GM23248 (cell line): ENCODE results near the gene ATXN7L2. TPM values are rescaled to one million over a fixed set of nuclear protein-coding genes. Genes with fewer than 3 reads are reported as not detected.

Experiments used
- DNase-seq: peaks from one replicate; pipeline ENCODE4 v3.0.0-alpha.2; 2015
- H2AFZ ChIP-seq: fragments of 200-600 bp; sonication (generic); 2 replicates; pipeline ENCODE4 v1.6.1; 2016; ENCODE audit warnings: antibody characterized with exemption
- H3F3A ChIP-seq: fragments of 200-600 bp; sonication (generic); 2 replicates; pipeline ENCODE4 v1.6.1; 2016; ENCODE audit warnings: mild to moderate bottlenecking, antibody characterized with exemption, mixed run types; ENCODE audit not compliant: insufficient read depth
- H3K27ac ChIP-seq: fragments of 200-600 bp; sonication (generic); 2 replicates; pipeline ENCODE4 v1.5.1; 2016; ENCODE audit warnings: mild to moderate bottlenecking
- H3K27me3 ChIP-seq: fragments of 200-600 bp; sonication (generic); replicated peaks from 2 replicates; pipeline ENCODE4 v1.6.1; 2016; ENCODE audit warnings: mild to moderate bottlenecking; ENCODE audit not compliant: insufficient read depth
- H3K36me3 ChIP-seq: fragments of 200-600 bp; sonication (generic); 2 replicates; pipeline ENCODE4 v1.6.1; 2016; ENCODE audit warnings: low read depth, mild to moderate bottlenecking
- H3K4me1 ChIP-seq: fragments of 200-600 bp; sonication (generic); 2 replicates; pipeline ENCODE4 v1.6.1; 2016; ENCODE audit warnings: mild to moderate bottlenecking; ENCODE audit not compliant: insufficient read depth
- H3K4me2 ChIP-seq: fragments of 200-600 bp; sonication (generic); one replicate; pipeline ENCODE4 v1.6.1; 2016; ENCODE audit warnings: mild to moderate bottlenecking; ENCODE audit not compliant: unreplicated experiment
- H3K4me3 ChIP-seq: fragments of 200-600 bp; sonication (generic); 2 replicates; pipeline ENCODE4 v1.5.1; 2016; ENCODE audit warnings: mild to moderate bottlenecking
- H3K79me2 ChIP-seq: fragments of 200-600 bp; sonication (generic); 2 replicates; pipeline ENCODE4 v1.6.1; 2016; ENCODE audit warnings: mild to moderate bottlenecking; ENCODE audit not compliant: insufficient read depth
- H3K9ac ChIP-seq: fragments of 200-600 bp; sonication (generic); 2 replicates; pipeline ENCODE4 v1.6.1; 2016; ENCODE audit warnings: mild to moderate bottlenecking
- H3K9me2 ChIP-seq: fragments of 200-600 bp; sonication (generic); 2 replicates; pipeline ENCODE4 v1.6.1; 2016; ENCODE audit warnings: mixed run types, mild to moderate bottlenecking, moderate library complexity; ENCODE audit not compliant: insufficient read depth
- H3K9me3 ChIP-seq: fragments of 200-600 bp; sonication (generic); one replicate; pipeline ENCODE4 v1.6.1; 2017; ENCODE audit warnings: low read depth
- H4K20me1 ChIP-seq: fragments of 200-600 bp; sonication (generic); 2 replicates; pipeline ENCODE4 v1.6.0; 2016; ENCODE audit not compliant: insufficient read depth
- EZH2 ChIP-seq: fragments of 200-600 bp; sonication (generic); IDR thresholded peaks from 2 replicates; pipeline ENCODE4 v1.6.1; 2018; ENCODE audit warnings: antibody characterized with exemption, mild to moderate bottlenecking; ENCODE audit not compliant: insufficient read depth, poor library complexity, severe bottlenecking
- EZH2phosphoT487 ChIP-seq: fragments of 200-600 bp; sonication (generic); IDR thresholded peaks from 2 replicates; pipeline ENCODE4 v1.6.1; 2018; ENCODE audit warnings: antibody characterized with exemption, moderate library complexity, mild to moderate bottlenecking, low read depth; ENCODE audit not compliant: insufficient read depth
- WGBS, 2 experiments: methylation state at CpG; one replicate each; pipeline ENCODE4 v1.1.6; 2015 to 2017; ENCODE audit warnings: low lambda C conversion rate in 2 of 2, low coverage in 1 of 2; ENCODE audit errors: missing lambda C conversion rate in 2 of 2; 5-methylcytosine and 5-hydroxymethylcytosine counted together
- in situ Hi-C: fragments of 300-500 bp; cut with MboI; formaldehyde crosslinking; loops from 2 replicates; pipeline ENCODE4 v1.15.0; 2020
- polyA plus RNA-seq: library from polyadenylated mRNA; unstranded; fragments of >200 nt; fragmentation: Nextera tagmentation; extraction: Ambion mirVana; gene quantifications from 2 replicates; pipeline ENCODE4 v1.2.1, GENCODE V29; 2016
- total RNA-seq: library from RNA; depleted of rRNA; stranded (reverse); fragments of >200 nt; shearing (Covaris generic); gene quantifications from 2 replicates; pipeline ENCODE4 v1.2.3, GENCODE V29; 2014

ATXN7L2 gene
- total and polyA plus RNA-seq, 2 experiments from 2014 or later = 2.1 to 3.3 TPM

DNA sequence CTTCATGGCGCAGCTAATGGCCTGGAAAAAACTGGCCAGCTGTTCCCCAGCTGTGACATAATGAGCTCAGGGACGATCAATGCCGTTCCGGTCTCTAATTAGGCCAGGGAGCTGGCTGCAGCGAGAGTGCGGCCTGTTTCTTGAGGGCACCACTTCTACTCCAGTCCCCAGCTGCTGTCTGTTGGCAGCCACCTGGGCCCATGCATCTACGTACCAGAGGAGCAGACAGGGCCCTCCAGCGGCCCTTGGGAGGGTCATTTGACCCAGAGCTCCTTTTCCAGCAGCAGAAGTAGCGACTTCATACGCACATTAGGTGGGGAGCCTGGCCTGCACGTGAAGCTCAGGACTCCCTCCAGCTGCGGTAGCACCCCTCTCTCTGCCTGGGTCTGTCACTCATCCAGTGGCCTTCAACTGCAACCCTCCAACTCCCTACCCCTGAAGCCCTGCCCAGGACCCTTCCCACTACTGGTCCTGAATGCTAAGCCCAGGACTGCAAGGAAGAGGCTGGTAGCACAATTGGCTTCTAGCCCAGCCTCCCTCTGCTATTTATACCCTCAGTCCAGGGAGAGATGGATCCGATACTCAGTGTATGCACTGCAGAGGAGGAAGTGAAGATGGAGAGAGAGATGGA lies 46.9 kb downstream of the ATXN7L2 start:
- no peak overlapping the region for H3K4me2 ChIP-seq
- no peak for DNase-seq
- H2AFZ ChIP-seq = no peak overlapping the region
- no peak for TF ChIP-seq EZH2
- TF ChIP-seq EZH2phosphoT487 = no peak
- H3K27me3 ChIP-seq = no peaks in the 10 kb centered on the region
- in situ Hi-C loops = loop anchor here (5.0 to 10.0 kb wide), 2 partner anchors 38 to 266 kb away; partner anchors contain the start of gene CYB561D1
- no peak overlapping the region for H3K9ac ChIP-seq
- H3F3A ChIP-seq = no peaks in the 10 kb centered on the region
- H3K79me2 ChIP-seq = no peaks in the 10 kb centered on the region
- H3K4me3 ChIP-seq = no peak overlapping the region
- no peaks in the 10 kb centered on the region for H3K9me2 ChIP-seq
- H3K36me3 ChIP-seq = no peaks in the 10 kb centered on the region
- no peak overlapping the region for H3K27ac ChIP-seq
- H3K9me3 ChIP-seq = no peaks in the 10 kb centered on the region
- no peaks in the 10 kb centered on the region for H4K20me1 ChIP-seq
- peaks cover 4% of the 10 kb centered on the region for H3K4me1 ChIP-seq
- 61 to 66% methylated on average over 13 of the region's 13 CpGs for WGBS, 2 experiments

- Histone ChIP-seq H4K20me1 (no peaks in the 10 kb centered on the region), H3K27me3 (no peaks in the 10 kb centered on the region), H3K4me1 (peaks cover 4% of the 10 kb centered on the region), H3K9ac (no peak overlapping the region), H3F3A (no peaks in the 10 kb centered on the region), H3K4me2 (no peak overlapping the region), H3K9me2 (no peaks in the 10 kb centered on the region), H3K79me2 (no peaks in the 10 kb centered on the region), H3K36me3 (no peaks in the 10 kb centered on the region), H3K4me3 (no peak overlapping the region), H3K27ac (no peak overlapping the region), H3K9me3 (no peaks in the 10 kb centered on the region), H2AFZ (no peak overlapping the region)
- WGBS, 2 experiments = 85 to 92% methylated on average over 4 of the region's 4 CpGs
- no peak for TF ChIP-seq EZH2
- TF ChIP-seq EZH2phosphoT487 = no peak
- no peak for DNase-seq
- in situ Hi-C loops = loop anchor here (5.0 to 10.0 kb wide), 2 partner anchors 39 to 267 kb away; partner anchors contain the start of gene CYB561D1
Observed at GRCh38 chr1:109531380-109531779, 47.7 kb downstream of the ATXN7L2 start.

GRCh38 chr1:109531826-109532364 lies 48.2 kb downstream of the ATXN7L2 start:
- DNase-seq = no peak
- Histone ChIP-seq H3K4me2 (no peak overlapping the region), H3K9ac (no peak overlapping the region), H3K9me2 (no peaks in the 10 kb centered on the region), H4K20me1 (no peaks in the 10 kb centered on the region), H3K4me1 (peaks cover 4% of the 10 kb centered on the region), H3K79me2 (no peaks in the 10 kb centered on the region), H3K9me3 (no peaks in the 10 kb centered on the region), H3K4me3 (no peak overlapping the region), H3K36me3 (no peaks in the 10 kb centered on the region), H3K27me3 (no peaks in the 10 kb centered on the region), H2AFZ (no peak overlapping the region), H3F3A (no peaks in the 10 kb centered on the region), H3K27ac (no peak overlapping the region)
- TF ChIP-seq EZH2 (no peak), EZH2phosphoT487 (no peak)
- WGBS, 2 experiments = 45 to 50% methylated on average over 16 of the region's 16 CpGs
- in situ Hi-C loops = loop anchor here (5.0 to 10.0 kb wide), 2 partner anchors 40 to 267 kb away; partner anchors contain the start of gene CYB561D1

- peak; percentile 89 for DNase-seq
- Histone ChIP-seq H3K4me2 (peak overlapping the region; percentile 91), H2AFZ (peak overlapping the region; percentile 99), H3K4me3 (peak overlapping the region; percentile 61), H3F3A (no peaks in the 10 kb centered on the region), H3K4me1 (peaks cover 4% of the 10 kb centered on the region), H3K9me2 (no peaks in the 10 kb centered on the region), H4K20me1 (no peaks in the 10 kb centered on the region), H3K27ac (0 out of 2 replicates have a peak overlapping the region, but pooled peaks have one; percentile 16), H3K27me3 (no peaks in the 10 kb centered on the region), H3K79me2 (no peaks in the 10 kb centered on the region), H3K9me3 (no peaks in the 10 kb centered on the region), H3K9ac (peak overlapping the region; percentile 60), H3K36me3 (no peaks in the 10 kb centered on the region)
- TF ChIP-seq EZH2 = no peak
- no peak for TF ChIP-seq EZH2phosphoT487
- 6 to 10% methylated on average over 12 of the region's 12 CpGs for WGBS, 2 experiments
- in situ Hi-C loops = loop anchor here (5.0 to 10.0 kb wide), 2 partner anchors 40 to 268 kb away; partner anchors contain the start of gene CYB561D1
Observed at GRCh38 chr1:109532365-109533136, 48.8 kb downstream of the ATXN7L2 start.
